ENCODE results near the gene MAPK4.

MAPK4 gene

GRCh38 chr18:50616484-50617048 is 56.7 kb downstream of the MAPK4 start:
- H3K36me3 ChIP-seq (ENCODE audit: control insufficient read depth, insufficient read depth, low read length): no peaks in the 10 kb centered on the region
- no peak overlapping the region for H3K4me3 ChIP-seq (ENCODE audit: low read length)
- peaks cover 4% of the 10 kb centered on the region for H3K9me3 ChIP-seq (ENCODE audit: control insufficient read depth, low read length)
- H3K9ac ChIP-seq (ENCODE audit: low read length): no peak overlapping the region
- H3K4me1 ChIP-seq (ENCODE audit: control insufficient read depth, insufficient read depth, low read length): no peaks in the 10 kb centered on the region
- H3K27me3 ChIP-seq (ENCODE audit: control insufficient read depth, insufficient read depth, low read length): no peaks in the 10 kb centered on the region

- Histone ChIP-seq H3K4me3 (ENCODE audit: low read length) (no peak overlapping the region), H3K9me3 (ENCODE audit: control insufficient read depth, low read length) (no peaks in the 10 kb centered on the region), H3K36me3 (ENCODE audit: control insufficient read depth, insufficient read depth, low read length) (no peaks in the 10 kb centered on the region), H3K27me3 (ENCODE audit: control insufficient read depth, insufficient read depth, low read length) (no peaks in the 10 kb centered on the region), H3K9ac (ENCODE audit: low read length) (no peak overlapping the region), H3K4me1 (ENCODE audit: control insufficient read depth, insufficient read depth, low read length) (no peaks in the 10 kb centered on the region)
Measured at GRCh38 chr18:50619861-50620275, 60.0 kb downstream of the MAPK4 start.

- H3K9ac ChIP-seq (ENCODE audit: low read length): no peak overlapping the region
- H3K4me3 ChIP-seq (ENCODE audit: low read length): no peak overlapping the region
- no peaks in the 10 kb centered on the region for H3K36me3 ChIP-seq (ENCODE audit: control insufficient read depth, insufficient read depth, low read length)
- no peaks in the 10 kb centered on the region for H3K27me3 ChIP-seq (ENCODE audit: control insufficient read depth, insufficient read depth, low read length)
- H3K9me3 ChIP-seq (ENCODE audit: control insufficient read depth, low read length): no peaks in the 10 kb centered on the region
- no peaks in the 10 kb centered on the region for H3K4me1 ChIP-seq (ENCODE audit: control insufficient read depth, insufficient read depth, low read length)
Measured at GRCh38 chr18:50620319-50620718, 60.4 kb downstream of the MAPK4 start.

- no peaks in the 10 kb centered on the region for H3K4me1 ChIP-seq (ENCODE audit: control insufficient read depth, insufficient read depth, low read length)
- no peak overlapping the region for H3K4me3 ChIP-seq (ENCODE audit: low read length)
- H3K9ac ChIP-seq (ENCODE audit: low read length): no peak overlapping the region
- no peaks in the 10 kb centered on the region for H3K36me3 ChIP-seq (ENCODE audit: control insufficient read depth, insufficient read depth, low read length)
- H3K27me3 ChIP-seq (ENCODE audit: control insufficient read depth, insufficient read depth, low read length): no peaks in the 10 kb centered on the region
- no peaks in the 10 kb centered on the region for H3K9me3 ChIP-seq (ENCODE audit: control insufficient read depth, low read length)
Measured at GRCh38 chr18:50621366-50621765, 61.5 kb downstream of the MAPK4 start.

- no peaks in the 10 kb centered on the region for H3K4me1 ChIP-seq (ENCODE audit: control insufficient read depth, insufficient read depth, low read length)
Measured at GRCh38 chr18:50622320-50622719, 62.4 kb downstream of the MAPK4 start.

GRCh38 chr18:50622865-50623393 is 63.0 kb downstream of the MAPK4 start:
- Histone ChIP-seq H3K4me3 (ENCODE audit: low read length) (no peak overlapping the region), H3K36me3 (ENCODE audit: control insufficient read depth, insufficient read depth, low read length) (no peaks in the 10 kb centered on the region), H3K27me3 (ENCODE audit: control insufficient read depth, insufficient read depth, low read length) (no peaks in the 10 kb centered on the region), H3K4me1 (ENCODE audit: control insufficient read depth, insufficient read depth, low read length) (no peaks in the 10 kb centered on the region), H3K9ac (ENCODE audit: low read length) (no peak overlapping the region), H3K9me3 (ENCODE audit: control insufficient read depth, low read length) (no peaks in the 10 kb centered on the region)

More at GRCh38 chr18:50622320-50622719, 62.4 kb downstream of the MAPK4 start:
- Histone ChIP-seq H3K36me3 (ENCODE audit: control insufficient read depth, insufficient read depth, low read length) (no peaks in the 10 kb centered on the region), H3K27me3 (ENCODE audit: control insufficient read depth, insufficient read depth, low read length) (no peaks in the 10 kb centered on the region), H3K9ac (ENCODE audit: low read length) (no peak overlapping the region), H3K4me3 (ENCODE audit: low read length) (no peak overlapping the region), H3K9me3 (ENCODE audit: control insufficient read depth, low read length) (no peaks in the 10 kb centered on the region)

GRCh38 chr18:50623694-50624352 is 63.9 kb downstream of the MAPK4 start:
- Histone ChIP-seq H3K27me3 (ENCODE audit: control insufficient read depth, insufficient read depth, low read length) (no peaks in the 10 kb centered on the region), H3K4me1 (ENCODE audit: control insufficient read depth, insufficient read depth, low read length) (no peaks in the 10 kb centered on the region), H3K9me3 (ENCODE audit: control insufficient read depth, low read length) (no peaks in the 10 kb centered on the region), H3K36me3 (ENCODE audit: control insufficient read depth, insufficient read depth, low read length) (no peaks in the 10 kb centered on the region), H3K4me3 (ENCODE audit: low read length) (no peak overlapping the region), H3K9ac (ENCODE audit: low read length) (no peak overlapping the region)

- Histone ChIP-seq H3K27me3 (ENCODE audit: control insufficient read depth, insufficient read depth, low read length) (no peaks in the 10 kb centered on the region), H3K4me1 (ENCODE audit: control insufficient read depth, insufficient read depth, low read length) (no peaks in the 10 kb centered on the region)
Measured at GRCh38 chr18:50624981-50625380, 65.1 kb downstream of the MAPK4 start.

GRCh38 chr18:50626317-50626716 is 66.4 kb downstream of the MAPK4 start:
- no peaks in the 10 kb centered on the region for H3K4me1 ChIP-seq (ENCODE audit: control insufficient read depth, insufficient read depth, low read length)
- H3K36me3 ChIP-seq (ENCODE audit: control insufficient read depth, insufficient read depth, low read length): no peaks in the 10 kb centered on the region
- no peaks in the 10 kb centered on the region for H3K27me3 ChIP-seq (ENCODE audit: control insufficient read depth, insufficient read depth, low read length)
- no peak overlapping the region for H3K4me3 ChIP-seq (ENCODE audit: low read length)
- H3K9me3 ChIP-seq (ENCODE audit: control insufficient read depth, low read length): no peaks in the 10 kb centered on the region
- H3K9ac ChIP-seq (ENCODE audit: low read length): no peak overlapping the region

More at GRCh38 chr18:50624981-50625380, 65.1 kb downstream of the MAPK4 start:
- no peak overlapping the region for H3K4me3 ChIP-seq (ENCODE audit: low read length)
- H3K9ac ChIP-seq (ENCODE audit: low read length): no peak overlapping the region
- no peaks in the 10 kb centered on the region for H3K36me3 ChIP-seq (ENCODE audit: control insufficient read depth, insufficient read depth, low read length)
- no peaks in the 10 kb centered on the region for H3K9me3 ChIP-seq (ENCODE audit: control insufficient read depth, low read length)

GRCh38 chr18:50627594-50628532 is 68.0 kb downstream of the MAPK4 start:
- Histone ChIP-seq H3K36me3 (ENCODE audit: control insufficient read depth, insufficient read depth, low read length) (no peaks in the 10 kb centered on the region), H3K4me1 (ENCODE audit: control insufficient read depth, insufficient read depth, low read length) (no peaks in the 10 kb centered on the region), H3K9ac (ENCODE audit: low read length) (no peak overlapping the region), H3K9me3 (ENCODE audit: control insufficient read depth, low read length) (no peaks in the 10 kb centered on the region), H3K27me3 (ENCODE audit: control insufficient read depth, insufficient read depth, low read length) (no peaks in the 10 kb centered on the region), H3K4me3 (ENCODE audit: low read length) (no peak overlapping the region)

- Histone ChIP-seq H3K27me3 (ENCODE audit: control insufficient read depth, insufficient read depth, low read length) (no peaks in the 10 kb centered on the region), H3K9me3 (ENCODE audit: control insufficient read depth, low read length) (no peaks in the 10 kb centered on the region), H3K4me1 (ENCODE audit: control insufficient read depth, insufficient read depth, low read length) (no peaks in the 10 kb centered on the region), H3K36me3 (ENCODE audit: control insufficient read depth, insufficient read depth, low read length) (no peaks in the 10 kb centered on the region), H3K4me3 (ENCODE audit: low read length) (no peak overlapping the region), H3K9ac (ENCODE audit: low read length) (no peak overlapping the region)
Measured at GRCh38 chr18:50628533-50628905, 68.6 kb downstream of the MAPK4 start.

- H3K27me3 ChIP-seq (ENCODE audit: control insufficient read depth, insufficient read depth, low read length): no peaks in the 10 kb centered on the region
- no peaks in the 10 kb centered on the region for H3K4me1 ChIP-seq (ENCODE audit: control insufficient read depth, insufficient read depth, low read length)
- no peaks in the 10 kb centered on the region for H3K9me3 ChIP-seq (ENCODE audit: control insufficient read depth, low read length)
- no peak overlapping the region for H3K9ac ChIP-seq (ENCODE audit: low read length)
- no peak overlapping the region for H3K4me3 ChIP-seq (ENCODE audit: low read length)
- no peaks in the 10 kb centered on the region for H3K36me3 ChIP-seq (ENCODE audit: control insufficient read depth, insufficient read depth, low read length)
Measured at GRCh38 chr18:50629148-50629631, 69.3 kb downstream of the MAPK4 start.

Data from mucosa of stomach (tissue), 1 donor.